Measurements from ENCODE around the gene RPS6KA4.
A peak's percentile ranks its signal among the peaks of the same experiment; 100 is the strongest.

Gene RPS6KA4

DNA sequence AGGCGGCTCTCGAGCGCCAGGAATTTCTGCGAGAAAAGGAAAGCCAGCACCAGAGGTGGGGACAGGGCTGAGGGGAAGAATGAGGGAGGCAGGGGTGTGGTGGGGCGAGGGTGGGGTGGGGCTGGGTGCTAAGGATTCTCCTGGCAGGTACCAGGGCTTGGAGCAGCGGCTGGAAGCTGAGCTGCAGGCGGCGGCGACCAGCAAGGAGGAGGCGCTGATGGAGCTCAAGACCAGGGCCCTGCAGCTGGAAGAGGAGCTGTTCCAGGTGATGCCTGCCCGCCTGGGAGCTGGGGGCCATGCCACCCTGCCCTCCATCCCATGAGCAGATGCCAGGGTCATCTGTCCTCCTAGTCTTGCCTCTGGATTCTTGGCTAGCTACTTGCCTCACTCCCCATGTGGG is 9.6 kb upstream of the RPS6KA4 start:
- Histone ChIP-seq H2BK12ac (ENCODE audit: low read length) (peak overlapping the region; percentile 22), H2AK5ac (ENCODE audit: low read depth, low read length) (peak overlapping the region; percentile 88), H3K23ac (ENCODE audit: low read depth, low read length, poor library complexity) (no peak overlapping the region), H3K79me1 (ENCODE audit: low read depth, low read length) (peaks cover 3% of the 10 kb centered on the region), H2BK5ac (ENCODE audit: low read length) (no peak overlapping the region), H3K4me1 (ENCODE audit: control insufficient read depth in 2 of 2, insufficient read depth in 1 of 2, low read depth in 1 of 2, low read length in 2 of 2) (peaks cover 7 to 33% of the 10 kb centered on the region in 2 donors), H4K91ac (ENCODE audit: low read depth, low read length, poor library complexity) (no peak overlapping the region), H2BK120ac (ENCODE audit: low read depth, low read length) (no peak overlapping the region), H3K18ac (ENCODE audit: low read length) (peak overlapping the region; percentile 38), H3K27me3 (ENCODE audit: control insufficient read depth in 3 of 3, insufficient read depth in 3 of 3, low read depth in 1 of 3, low read length in 3 of 3) (no peaks in the 10 kb centered on the region), H2AFZ (ENCODE audit: low read length) (no peak overlapping the region), H4K8ac (ENCODE audit: low read depth, low read length) (no peak overlapping the region), H3K27ac (replicated peaks; ENCODE audit: low read length) (no peak overlapping the region), H3K9me3 (replicated peaks in 1 of 2; ENCODE audit: control insufficient read depth in 2 of 2, insufficient read depth in 1 of 2, low read depth in 1 of 2, low read length in 2 of 2) (no peaks in the 10 kb centered on the region), H2BK15ac (ENCODE audit: low read length) (peak overlapping the region; percentile 81), H3K36me3 (replicated peaks in 1 of 2; ENCODE audit: control insufficient read depth in 2 of 2, insufficient read depth in 2 of 2, low read length in 2 of 2) (no peaks in the 10 kb centered on the region), H3K14ac (ENCODE audit: low read length) (no peak overlapping the region), H3K4ac (ENCODE audit: low read length) (no peak overlapping the region), H3K4me2 (ENCODE audit: insufficient read depth, low read length, poor library complexity, severe bottlenecking) (no peak overlapping the region), H3K4me3 (ENCODE audit: low read length in 2 of 2) (no peak overlapping the region), H3K9ac (ENCODE audit: low read depth, low read length, poor library complexity) (no peak overlapping the region)
- no CpG with 5 or more reads among the region's 11 CpGs for WGBS, 2 donors (ENCODE audit: extremely low coverage in 2 of 2, insufficient read length in 2 of 2, insufficient replicate concordance in 1 of 2)
- no peak for DNase-seq (ENCODE audit: low spot score)

DNA sequence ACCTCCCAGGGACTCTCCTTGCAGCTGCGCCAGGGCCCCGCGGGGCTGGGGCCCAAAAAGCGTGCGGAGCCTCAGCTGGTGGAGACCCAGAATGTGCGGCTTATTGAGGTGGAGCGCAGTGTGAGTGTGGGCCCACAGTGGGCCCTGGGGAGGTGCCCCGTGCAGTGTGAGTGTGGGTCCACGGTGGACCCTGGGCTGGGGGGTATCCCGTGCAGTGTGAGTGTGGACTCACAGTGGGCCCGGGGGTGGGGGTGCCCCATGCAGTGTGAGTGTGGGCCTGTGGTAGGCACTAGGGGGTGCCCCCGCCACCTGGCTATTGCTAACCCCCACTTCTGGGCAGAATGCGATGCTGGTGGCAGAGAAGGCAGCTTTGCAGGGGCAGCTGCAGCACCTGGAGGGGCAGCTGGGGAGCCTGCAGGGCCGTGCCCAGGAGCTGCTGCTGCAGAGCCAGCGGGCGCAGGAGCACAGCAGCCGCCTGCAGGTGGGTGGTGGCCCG is 7.8 kb upstream of the RPS6KA4 start:
- Histone ChIP-seq H3K18ac (ENCODE audit: low read length) (no peak overlapping the region), H2BK120ac (ENCODE audit: low read depth, low read length) (no peak overlapping the region), H3K27ac (replicated peaks; ENCODE audit: low read length) (no peak overlapping the region), H3K14ac (ENCODE audit: low read length) (no peak overlapping the region), H3K9me3 (replicated peaks in 1 of 2; ENCODE audit: control insufficient read depth in 2 of 2, insufficient read depth in 1 of 2, low read depth in 1 of 2, low read length in 2 of 2) (no peaks in the 10 kb centered on the region), H2AFZ (ENCODE audit: low read length) (peak overlapping the region; percentile 83), H3K36me3 (replicated peaks in 1 of 2; ENCODE audit: control insufficient read depth in 2 of 2, insufficient read depth in 2 of 2, low read length in 2 of 2) (no peaks in the 10 kb centered on the region), H3K23ac (ENCODE audit: low read depth, low read length, poor library complexity) (peak overlapping the region; percentile 31), H2BK15ac (ENCODE audit: low read length) (no peak overlapping the region), H3K4me1 (ENCODE audit: control insufficient read depth in 2 of 2, insufficient read depth in 1 of 2, low read depth in 1 of 2, low read length in 2 of 2) (peaks cover 15 to 42% of the 10 kb centered on the region in 2 donors), H3K4me3 (ENCODE audit: low read length in 2 of 2) (no peak overlapping the region), H3K9ac (ENCODE audit: low read depth, low read length, poor library complexity) (peak overlapping the region; percentile 21), H2BK12ac (ENCODE audit: low read length) (no peak overlapping the region), H3K27me3 (ENCODE audit: control insufficient read depth in 3 of 3, insufficient read depth in 3 of 3, low read depth in 1 of 3, low read length in 3 of 3) (no peaks in the 10 kb centered on the region), H4K8ac (ENCODE audit: low read depth, low read length) (no peak overlapping the region), H3K4ac (ENCODE audit: low read length) (peak overlapping the region; percentile 53), H4K91ac (ENCODE audit: low read depth, low read length, poor library complexity) (peak overlapping the region; percentile 24), H3K4me2 (ENCODE audit: insufficient read depth, low read length, poor library complexity, severe bottlenecking) (no peak overlapping the region), H2BK5ac (ENCODE audit: low read length) (peak overlapping the region; percentile 82), H3K79me1 (ENCODE audit: low read depth, low read length) (peaks cover 4% of the 10 kb centered on the region), H2AK5ac (ENCODE audit: low read depth, low read length) (peak overlapping the region; percentile 75)
- DNase-seq (ENCODE audit: low spot score), result no peak
- no CpG with 5 or more reads among the region's 18 CpGs for WGBS, 2 donors (ENCODE audit: extremely low coverage in 2 of 2, insufficient read length in 2 of 2, insufficient replicate concordance in 1 of 2)

GRCh38 chr11:64352099-64352994 is 6.6 kb upstream of the RPS6KA4 start:
- H3K27ac ChIP-seq (replicated peaks; ENCODE audit: low read length), result no peak overlapping the region
- peak overlapping the region; percentile 94 for H2BK12ac ChIP-seq (ENCODE audit: low read length)
- no peaks in the 10 kb centered on the region for H3K9me3 ChIP-seq (replicated peaks in 1 of 2; ENCODE audit: control insufficient read depth in 2 of 2, insufficient read depth in 1 of 2, low read depth in 1 of 2, low read length in 2 of 2)
- peak overlapping the region; percentile 73 for H3K23ac ChIP-seq (ENCODE audit: low read depth, low read length, poor library complexity)
- H3K79me1 ChIP-seq (ENCODE audit: low read depth, low read length), result peaks cover 4% of the 10 kb centered on the region
- no peak overlapping the region for H2BK120ac ChIP-seq (ENCODE audit: low read depth, low read length)
- no peaks in the 10 kb centered on the region for H3K36me3 ChIP-seq (replicated peaks in 1 of 2; ENCODE audit: control insufficient read depth in 2 of 2, insufficient read depth in 2 of 2, low read length in 2 of 2)
- H3K4ac ChIP-seq (ENCODE audit: low read length), result peak overlapping the region; percentile 66
- WGBS, 2 donors (ENCODE audit: extremely low coverage in 2 of 2, insufficient read length in 2 of 2, insufficient replicate concordance in 1 of 2), result no CpG with 5 or more reads among the region's 33 CpGs
- H3K14ac ChIP-seq (ENCODE audit: low read length), result no peak overlapping the region
- no peak overlapping the region for H4K91ac ChIP-seq (ENCODE audit: low read depth, low read length, poor library complexity)
- peak overlapping the region; percentile 39 for H2BK5ac ChIP-seq (ENCODE audit: low read length)
- peak overlapping the region; percentile 83 for H2AFZ ChIP-seq (ENCODE audit: low read length)
- H2BK15ac ChIP-seq (ENCODE audit: low read length), result peak overlapping the region; percentile 49
- peaks cover 19 to 42% of the 10 kb centered on the region in 2 donors for H3K4me1 ChIP-seq (ENCODE audit: control insufficient read depth in 2 of 2, insufficient read depth in 1 of 2, low read depth in 1 of 2, low read length in 2 of 2)
- no peaks in the 10 kb centered on the region for H3K27me3 ChIP-seq (ENCODE audit: control insufficient read depth in 3 of 3, insufficient read depth in 3 of 3, low read depth in 1 of 3, low read length in 3 of 3)
- H3K9ac ChIP-seq (ENCODE audit: low read depth, low read length, poor library complexity), result no peak overlapping the region
- no peak overlapping the region for H3K4me2 ChIP-seq (ENCODE audit: insufficient read depth, low read length, poor library complexity, severe bottlenecking)
- no peak for DNase-seq (ENCODE audit: low spot score)
- H3K4me3 ChIP-seq (ENCODE audit: low read length in 2 of 2), result no peak overlapping the region
- H2AK5ac ChIP-seq (ENCODE audit: low read depth, low read length), result peak overlapping the region; percentile 89
- peak overlapping the region; percentile 64 for H3K18ac ChIP-seq (ENCODE audit: low read length)
- H4K8ac ChIP-seq (ENCODE audit: low read depth, low read length), result no peak overlapping the region

DNA sequence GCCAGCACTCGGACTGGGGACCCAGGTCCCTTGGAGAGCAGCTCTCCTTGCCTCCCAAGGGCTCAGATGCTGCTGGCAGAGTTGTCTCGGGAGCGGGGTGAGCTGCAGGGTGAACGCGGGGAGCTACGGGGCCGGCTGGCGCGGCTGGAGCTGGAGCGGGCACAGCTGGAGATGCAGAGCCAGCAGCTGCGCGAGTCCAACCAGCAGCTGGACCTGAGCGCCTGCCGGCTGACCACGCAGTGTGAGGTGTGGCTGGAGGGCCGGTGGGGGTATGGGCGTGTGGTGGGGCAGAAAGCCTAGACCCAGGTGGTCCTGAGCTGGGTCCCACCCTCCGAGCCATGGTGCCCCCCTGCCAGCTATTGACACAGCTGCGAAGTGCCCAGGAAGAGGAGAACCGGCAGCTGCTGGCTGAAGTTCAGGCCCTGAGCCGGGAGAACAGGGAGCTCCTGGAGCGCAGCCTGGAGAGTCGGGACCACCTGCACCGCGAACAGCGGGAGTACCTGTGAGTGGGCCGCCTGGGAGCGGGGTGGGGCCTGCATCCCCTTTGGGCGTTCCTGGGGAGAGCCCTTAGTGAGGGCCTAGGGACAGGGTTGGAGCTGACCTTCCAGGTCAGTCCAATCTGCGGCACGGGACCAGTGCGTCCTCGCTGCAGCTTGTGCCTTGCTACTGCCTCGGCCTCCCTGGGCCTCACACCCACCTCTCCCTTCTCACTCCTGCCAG is 5.8 kb upstream of the RPS6KA4 start:
- Histone ChIP-seq H4K91ac (ENCODE audit: low read depth, low read length, poor library complexity) (peak overlapping the region; percentile 22), H3K4ac (ENCODE audit: low read length) (no peak overlapping the region), H3K14ac (ENCODE audit: low read length) (no peak overlapping the region), H2AFZ (ENCODE audit: low read length) (no peak overlapping the region), H2BK5ac (ENCODE audit: low read length) (peak overlapping the region; percentile 39), H3K23ac (ENCODE audit: low read depth, low read length, poor library complexity) (no peak overlapping the region), H2BK12ac (ENCODE audit: low read length) (peak overlapping the region; percentile 94), H3K4me3 (ENCODE audit: low read length in 2 of 2) (no peak overlapping the region), H2AK5ac (ENCODE audit: low read depth, low read length) (peak overlapping the region; percentile 99), H3K4me1 (ENCODE audit: control insufficient read depth in 2 of 2, insufficient read depth in 1 of 2, low read depth in 1 of 2, low read length in 2 of 2) (peaks cover 22 to 48% of the 10 kb centered on the region in 2 donors), H3K9ac (ENCODE audit: low read depth, low read length, poor library complexity) (no peak overlapping the region), H2BK120ac (ENCODE audit: low read depth, low read length) (peak overlapping the region; percentile 35), H3K27ac (replicated peaks; ENCODE audit: low read length) (no peak overlapping the region), H3K18ac (ENCODE audit: low read length) (peak overlapping the region; percentile 64), H3K4me2 (ENCODE audit: insufficient read depth, low read length, poor library complexity, severe bottlenecking) (no peak overlapping the region), H3K36me3 (replicated peaks in 1 of 2; ENCODE audit: control insufficient read depth in 2 of 2, insufficient read depth in 2 of 2, low read length in 2 of 2) (no peaks in the 10 kb centered on the region), H4K8ac (ENCODE audit: low read depth, low read length) (no peak overlapping the region), H3K27me3 (ENCODE audit: control insufficient read depth in 3 of 3, insufficient read depth in 3 of 3, low read depth in 1 of 3, low read length in 3 of 3) (no peaks in the 10 kb centered on the region), H2BK15ac (ENCODE audit: low read length) (peak overlapping the region; percentile 55), H3K9me3 (replicated peaks in 1 of 2; ENCODE audit: control insufficient read depth in 2 of 2, insufficient read depth in 1 of 2, low read depth in 1 of 2, low read length in 2 of 2) (no peaks in the 10 kb centered on the region), H3K79me1 (ENCODE audit: low read depth, low read length) (peaks cover 4% of the 10 kb centered on the region)
- no peak for DNase-seq (ENCODE audit: low spot score)
- WGBS, 2 donors (ENCODE audit: extremely low coverage in 2 of 2, insufficient read length in 2 of 2, insufficient replicate concordance in 1 of 2), result no CpG with 5 or more reads among the region's 34 CpGs

Data from neuronal stem cell (in vitro differentiated cells).